Measurements from ENCODE around the gene TLR3. TPM values are rescaled to one million over a fixed set of nuclear protein-coding genes. Genes with fewer than 3 reads are reported as not detected.
"Not testable (repeated sequence)": the region's sequence is repeated elsewhere in the genome, so short reads cannot be mapped to it uniquely, and the experiment has no call there.

Gene TLR3
- 0.41 TPM for total RNA-seq

- DNase-seq (ENCODE audit: low spot score in 2 of 2): no peak
Measured at GRCh38 chr4:186068581-186069348, at the start of gene TLR3. TSS of gene TLR3 (plus strand) at chr4:186069156. CDS start at chr4:186076620, 7,464 bp downstream.

GRCh38 chr4:186019269-186019668 is 49.7 kb upstream of the TLR3 start:
- DNase-seq (ENCODE audit: low spot score in 2 of 2) (no peak), FAIRE-seq (no peak)

More at GRCh38 chr4:186068581-186069348, at the start of gene TLR3:
- no peak for FAIRE-seq

- DNase-seq (ENCODE audit: low spot score in 2 of 2): no peak
- no peak for FAIRE-seq
Measured at GRCh38 chr4:186020106-186020792, 48.7 kb upstream of the TLR3 start.

- no peak for FAIRE-seq
Measured at GRCh38 chr4:186020793-186021407, 48.1 kb upstream of the TLR3 start.

GRCh38 chr4:186021461-186022167 is 47.3 kb upstream of the TLR3 start:
- FAIRE-seq (no peak), DNase-seq (ENCODE audit: low spot score in 2 of 2) (peak in 1 of 2 donors; percentile 70)

More at GRCh38 chr4:186020793-186021407, 48.1 kb upstream of the TLR3 start:
- no peak for DNase-seq (ENCODE audit: low spot score in 2 of 2)

- FAIRE-seq (no peak), DNase-seq (ENCODE audit: low spot score in 2 of 2) (no peak)
Measured at GRCh38 chr4:186023975-186024374, 45.0 kb upstream of the TLR3 start.

GRCh38 chr4:186024637-186025407 is 44.1 kb upstream of the TLR3 start:
- no peak for DNase-seq (ENCODE audit: low spot score in 2 of 2)
- FAIRE-seq: no peak

GRCh38 chr4:186025408-186025690 is 43.6 kb upstream of the TLR3 start:
- DNase-seq (ENCODE audit: low spot score in 2 of 2) (no peak), FAIRE-seq (no peak)

GRCh38 chr4:186027405-186027804 is 41.6 kb upstream of the TLR3 start:
- DNase-seq (ENCODE audit: low spot score in 2 of 2): no peak
- no peak for FAIRE-seq

GRCh38 chr4:186029571-186030398 is 39.2 kb upstream of the TLR3 start:
- peak in 1 of 2 donors; percentile 38 for DNase-seq (ENCODE audit: low spot score in 2 of 2)
- no peak for FAIRE-seq

- FAIRE-seq (no peak), DNase-seq (ENCODE audit: low spot score in 2 of 2) (no peak)
Measured at GRCh38 chr4:186030399-186030775, 38.6 kb upstream of the TLR3 start.

- no peak for DNase-seq (ENCODE audit: low spot score in 2 of 2)
- no peak for FAIRE-seq
Measured at GRCh38 chr4:186030795-186031194, 38.2 kb upstream of the TLR3 start.

- DNase-seq (ENCODE audit: low spot score in 2 of 2) (no peak), FAIRE-seq (no peak)
Measured at GRCh38 chr4:186032259-186032658, 36.7 kb upstream of the TLR3 start.

GRCh38 chr4:186033027-186033426 is 35.9 kb upstream of the TLR3 start:
- FAIRE-seq (no peak), DNase-seq (ENCODE audit: low spot score in 2 of 2) (no peak)

- not testable (repeated sequence) for DNase-seq (ENCODE audit: low spot score in 2 of 2); FAIRE-seq
Measured at GRCh38 chr4:186034613-186035012, 34.3 kb upstream of the TLR3 start.

GRCh38 chr4:186036976-186037581 is 31.9 kb upstream of the TLR3 start:
- DNase-seq (ENCODE audit: low spot score in 2 of 2): no peak
- no peak for FAIRE-seq

GRCh38 chr4:186037692-186038658 is 31.0 kb upstream of the TLR3 start:
- DNase-seq (ENCODE audit: low spot score in 2 of 2) (peak; percentile 41 to 78), FAIRE-seq (no peak)

GRCh38 chr4:186039697-186040096 is 29.3 kb upstream of the TLR3 start:
- FAIRE-seq: no peak
- no peak for DNase-seq (ENCODE audit: low spot score in 2 of 2)
